HG03159 (cell line): ENCODE data around the gene EZH1.
"Not testable (repeated sequence)": the region's sequence is repeated elsewhere in the genome, so short reads cannot be mapped to it uniquely, and the experiment has no call there.

Experiments
- ATAC-seq: cut with Tn5 transposase; IDR thresholded peaks from one replicate; pipeline ENCODE4 v1.9.1; 2021; ENCODE audit warnings: mild to moderate bottlenecking, moderate library complexity; ENCODE audit not compliant: unreplicated experiment

EZH1 gene

DNA sequence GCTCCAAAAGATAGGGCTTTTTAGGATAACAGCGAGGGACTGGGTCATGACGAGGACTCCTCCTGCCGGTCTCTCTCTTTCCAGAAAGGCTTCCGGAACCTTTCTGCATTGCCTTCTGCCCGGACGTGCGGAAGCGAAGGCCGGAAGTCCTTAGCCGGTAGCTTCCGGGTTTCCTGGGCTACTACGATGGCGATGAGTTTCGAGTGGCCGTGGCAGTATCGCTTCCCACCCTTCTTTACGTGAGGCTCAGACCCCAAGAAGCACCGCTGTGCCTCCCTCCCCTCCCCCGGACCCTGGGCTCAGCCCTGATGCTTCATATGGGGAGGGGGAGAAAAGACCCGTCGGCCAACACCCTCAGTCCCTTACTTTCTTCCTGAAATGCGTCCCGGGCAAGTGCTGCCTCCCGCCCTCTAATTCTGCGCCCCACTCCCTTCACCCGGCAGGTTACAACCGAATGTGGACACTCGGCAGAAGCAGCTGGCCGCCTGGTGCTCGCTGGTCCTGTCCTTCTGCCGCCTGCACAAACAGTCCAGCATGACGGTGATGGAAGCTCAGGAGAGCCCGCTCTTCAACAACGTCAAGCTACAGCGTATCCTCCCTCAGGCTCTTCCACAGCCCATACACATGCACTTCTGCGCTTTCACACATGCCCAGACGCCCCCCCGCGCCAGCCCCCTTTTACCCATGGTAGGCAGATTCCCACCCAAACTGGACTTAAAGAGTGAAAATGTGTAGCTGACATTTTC, 28.6 kb upstream of the EZH1 start, which contains the start of gene VPS25:
Gene VPS25 (plus strand): TSS at position 160 of the 746 bp plus-strand sequence. CDS start 27 bp downstream, at position 187.
- ATAC-seq = peak; percentile 61

DNA sequence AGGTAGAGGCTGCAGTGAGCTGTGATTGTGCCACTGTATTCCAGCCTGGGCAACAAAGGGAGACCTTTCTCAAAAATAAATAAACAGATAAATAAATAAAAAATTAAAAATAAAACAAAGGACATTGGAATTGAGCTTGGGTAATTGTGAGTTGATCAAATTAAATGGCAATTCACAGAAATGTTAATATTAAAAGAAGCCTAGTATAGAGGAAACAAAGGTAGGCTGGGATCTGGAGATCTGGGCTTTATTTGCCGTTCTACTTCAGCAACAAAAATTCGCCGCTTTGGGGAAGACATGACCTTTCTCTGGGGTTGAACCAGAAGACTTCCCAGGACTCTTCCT, 28.1 kb upstream of the EZH1 start:
- ATAC-seq = no peak

DNA sequence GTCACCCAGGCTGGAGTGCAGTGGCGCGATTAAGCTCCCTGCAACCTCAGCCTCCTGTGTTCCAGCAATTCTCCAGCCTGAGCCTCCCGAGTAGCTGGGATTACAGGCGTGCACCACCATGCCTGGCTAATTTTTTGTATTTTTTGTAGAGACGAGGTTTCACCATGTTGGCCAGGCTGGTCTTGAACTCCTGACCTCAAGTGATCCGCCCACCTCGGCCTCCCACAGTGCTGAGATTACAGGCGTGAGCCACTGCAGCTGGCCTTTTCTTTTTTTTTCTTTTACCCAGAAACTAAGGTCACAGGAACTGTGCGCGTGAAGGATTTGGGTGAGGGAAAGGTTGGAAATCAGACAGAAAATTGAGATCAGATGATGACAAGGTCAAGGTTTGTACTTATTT, 25.1 kb upstream of the EZH1 start:
- ATAC-seq = not testable (repeated sequence)

DNA sequence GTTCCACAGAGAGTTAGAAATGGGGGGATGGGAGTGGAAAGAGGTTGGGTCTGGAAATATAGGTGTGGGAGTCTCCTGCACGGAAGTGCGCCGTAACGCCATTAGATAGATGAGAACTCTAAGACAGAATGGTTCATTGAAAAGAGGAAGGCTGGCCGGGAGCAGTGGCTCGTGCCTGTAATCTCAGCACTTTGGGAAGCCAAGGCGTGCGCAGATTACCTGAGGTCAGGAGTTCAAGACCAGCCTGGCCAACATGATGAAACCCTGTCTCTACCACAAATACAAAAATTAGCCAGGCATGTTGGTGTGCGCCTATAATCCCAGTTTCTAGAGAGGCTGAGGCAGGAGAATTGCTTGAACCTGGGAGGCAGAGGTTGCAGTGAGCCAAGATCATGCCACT, 23.2 kb upstream of the EZH1 start:
- ATAC-seq = not testable (repeated sequence)

DNA sequence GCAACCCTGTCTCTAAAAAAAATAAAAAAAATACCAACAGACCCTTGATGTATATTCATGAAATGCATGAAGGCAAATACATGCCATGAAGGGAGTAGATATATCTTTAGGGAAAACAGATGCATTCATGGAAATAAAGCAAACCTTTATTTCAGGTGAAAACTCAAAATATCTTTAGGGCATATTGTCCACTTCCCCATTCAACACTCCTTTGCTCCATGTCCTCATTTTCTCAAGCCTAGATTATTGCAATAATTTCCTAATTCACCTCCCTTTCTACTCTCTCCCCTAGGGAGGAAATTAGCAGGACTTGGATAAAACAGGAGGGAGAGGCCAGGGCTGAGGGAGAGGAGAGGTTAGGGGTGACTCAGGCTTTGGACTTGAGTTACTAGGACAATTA, 22.7 kb upstream of the EZH1 start:
- ATAC-seq = no peak

DNA sequence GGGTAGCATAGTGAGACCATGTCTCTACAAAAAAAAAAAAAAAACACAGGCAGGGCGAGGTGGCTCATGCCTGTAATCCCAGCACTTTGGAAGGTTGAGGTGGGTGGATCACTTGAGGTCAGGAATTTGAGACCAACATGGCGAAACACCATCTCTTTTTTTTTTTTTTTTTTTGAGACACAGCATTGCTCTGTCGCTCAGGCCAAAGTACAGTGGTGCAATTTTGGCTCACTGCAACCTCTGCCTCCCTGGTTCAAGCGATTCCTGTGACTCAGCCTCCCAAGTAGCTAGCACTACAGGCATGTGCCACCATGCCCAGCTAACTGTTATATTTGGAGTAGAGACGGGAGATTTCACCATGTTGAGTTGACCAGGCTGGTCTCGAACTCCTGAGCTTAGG, 21.3 kb upstream of the EZH1 start:
- ATAC-seq = no peak

DNA sequence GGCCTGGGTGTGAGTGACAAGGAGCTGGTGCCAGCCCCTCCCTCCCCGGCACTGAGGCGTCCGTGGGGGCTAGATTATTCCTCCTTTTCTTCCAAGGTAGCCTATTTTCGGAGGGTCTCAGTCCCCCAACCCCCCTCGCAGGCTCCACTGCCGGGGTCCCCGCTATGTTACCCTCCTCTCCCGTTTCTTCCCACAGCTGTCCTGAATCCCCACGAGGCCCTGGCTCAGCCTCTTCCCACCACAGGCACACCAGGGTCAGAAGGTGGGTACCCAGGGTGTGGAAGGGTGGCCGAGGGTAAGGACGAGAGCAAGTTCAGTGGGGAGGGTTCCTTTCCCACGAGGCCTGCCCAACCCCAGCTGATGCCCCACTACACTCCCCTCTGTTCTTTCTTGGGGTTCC, 16.8 kb upstream of the EZH1 start:
- ATAC-seq = no peak

DNA sequence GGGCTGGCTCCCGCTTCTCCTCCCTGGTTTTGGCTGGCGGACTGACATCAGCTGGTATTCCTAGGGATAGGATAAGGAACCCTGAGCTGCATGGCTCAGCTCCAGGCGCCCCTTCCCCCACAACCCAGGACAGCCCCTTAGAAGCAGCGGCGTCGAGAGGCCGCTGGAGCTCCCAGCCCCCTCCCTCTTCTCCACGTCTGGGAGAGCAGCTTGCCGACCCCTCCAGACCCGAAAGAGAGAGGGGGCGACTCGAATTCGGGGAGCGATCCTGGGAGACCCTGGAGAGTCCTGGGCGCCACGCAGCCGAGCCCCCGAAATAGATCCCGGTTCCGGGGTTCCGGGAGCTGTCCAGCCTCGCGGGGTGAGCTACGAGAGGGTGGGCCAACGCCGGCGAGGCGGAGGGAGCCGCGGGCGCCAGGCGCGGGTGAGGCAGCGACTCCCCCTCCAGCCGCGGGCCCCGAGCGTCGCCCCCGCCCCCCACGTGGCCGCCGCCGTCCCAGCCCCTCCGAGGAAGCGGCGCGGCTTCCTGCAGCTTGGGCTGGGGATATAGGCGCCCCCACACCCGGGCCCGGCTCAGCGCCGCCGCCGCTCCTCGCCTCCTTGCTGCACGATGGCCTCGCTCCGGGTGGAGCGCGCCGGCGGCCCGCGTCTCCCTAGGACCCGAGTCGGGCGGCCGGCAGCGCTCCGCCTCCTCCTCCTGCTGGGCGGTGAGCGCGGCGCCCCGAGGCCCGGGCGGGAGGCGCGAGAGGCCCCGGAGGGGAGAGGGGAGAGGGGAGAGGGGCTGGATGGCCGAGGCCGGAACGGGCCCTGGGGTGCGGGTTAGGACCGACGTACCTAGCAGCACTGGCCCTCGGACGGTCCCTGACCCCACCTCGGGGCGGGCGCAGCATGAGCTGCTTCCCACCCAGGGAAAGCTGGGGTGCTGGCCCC, 16.1 kb upstream of the EZH1 start, which contains the start of gene RAMP2:
Gene RAMP2 (plus strand): TSS at position 576 of the 930 bp plus-strand sequence. CDS start 35 bp downstream, at position 611.
- ATAC-seq = no peak

DNA sequence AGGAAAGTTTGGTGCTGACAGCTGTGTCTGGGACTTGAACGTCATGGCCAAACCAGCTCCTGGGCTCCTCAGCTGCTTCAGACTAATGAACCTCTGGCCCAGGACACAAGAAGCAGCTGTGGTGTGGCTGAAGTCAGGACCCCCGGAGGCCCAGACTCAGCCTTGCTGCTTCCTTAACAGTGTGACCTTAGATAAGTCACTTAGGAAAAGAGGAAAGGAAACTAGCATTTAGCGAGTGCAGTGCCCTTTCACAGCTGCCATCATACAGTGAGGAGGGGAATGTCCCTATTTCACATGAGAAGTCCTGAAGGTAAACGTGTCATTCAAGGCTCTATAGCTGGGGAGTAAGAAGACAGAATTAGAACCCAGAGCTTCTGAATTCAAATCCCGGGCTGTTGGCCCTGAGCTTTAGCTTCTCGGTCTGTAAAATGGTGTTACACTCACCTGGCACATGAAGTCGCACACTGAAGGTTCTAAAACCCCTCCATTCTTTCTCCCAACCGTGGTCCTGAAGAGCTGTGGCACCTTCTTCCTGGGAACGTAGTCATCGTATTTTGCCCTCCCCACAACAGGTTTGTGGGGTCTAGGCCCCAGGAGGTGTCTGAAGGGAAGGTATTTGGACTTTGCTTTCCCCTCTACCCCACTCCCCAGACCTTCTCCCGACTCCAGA, 15.3 kb upstream of the EZH1 start:
- ATAC-seq = no peak

DNA sequence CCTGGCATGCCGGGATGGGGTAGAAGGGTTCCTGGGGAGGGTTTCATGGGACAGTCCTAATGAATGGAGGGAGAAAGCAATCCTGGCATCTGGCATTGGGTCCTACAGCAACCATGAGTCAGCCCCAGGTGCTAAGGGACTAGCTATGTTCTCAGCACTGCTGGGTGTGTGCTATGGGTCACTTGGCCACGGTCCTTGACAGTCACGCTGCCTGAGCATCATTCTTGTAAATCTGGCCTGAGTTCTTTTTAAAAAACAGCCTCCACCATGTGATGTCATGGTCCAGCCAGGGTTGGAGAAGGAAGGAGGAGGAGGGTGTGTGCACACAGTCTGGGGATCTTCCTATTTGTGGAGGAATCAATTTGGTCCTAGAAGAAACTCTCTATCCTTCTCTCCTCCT, 9.9 kb upstream of the EZH1 start:
- ATAC-seq = no peak

DNA sequence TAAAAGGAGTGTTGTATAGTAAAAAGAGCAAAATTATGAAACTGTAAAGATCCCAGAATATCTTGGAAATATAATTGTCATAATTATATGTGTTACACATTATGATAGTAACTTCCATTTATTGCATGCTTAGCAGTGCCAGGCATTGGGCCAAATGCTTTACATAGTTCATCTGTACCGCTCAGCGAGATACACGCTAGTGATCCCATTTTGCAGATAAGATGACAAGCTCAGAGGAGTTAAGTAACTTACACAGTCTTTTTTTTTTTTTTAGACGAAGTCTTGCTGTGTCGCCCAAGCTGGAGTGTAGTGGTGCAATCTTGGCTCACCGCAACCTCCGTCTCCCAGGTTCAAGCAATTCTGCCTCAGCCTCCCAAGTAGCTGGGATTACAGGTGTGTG, 6.8 kb upstream of the EZH1 start:
- no peak for ATAC-seq

DNA sequence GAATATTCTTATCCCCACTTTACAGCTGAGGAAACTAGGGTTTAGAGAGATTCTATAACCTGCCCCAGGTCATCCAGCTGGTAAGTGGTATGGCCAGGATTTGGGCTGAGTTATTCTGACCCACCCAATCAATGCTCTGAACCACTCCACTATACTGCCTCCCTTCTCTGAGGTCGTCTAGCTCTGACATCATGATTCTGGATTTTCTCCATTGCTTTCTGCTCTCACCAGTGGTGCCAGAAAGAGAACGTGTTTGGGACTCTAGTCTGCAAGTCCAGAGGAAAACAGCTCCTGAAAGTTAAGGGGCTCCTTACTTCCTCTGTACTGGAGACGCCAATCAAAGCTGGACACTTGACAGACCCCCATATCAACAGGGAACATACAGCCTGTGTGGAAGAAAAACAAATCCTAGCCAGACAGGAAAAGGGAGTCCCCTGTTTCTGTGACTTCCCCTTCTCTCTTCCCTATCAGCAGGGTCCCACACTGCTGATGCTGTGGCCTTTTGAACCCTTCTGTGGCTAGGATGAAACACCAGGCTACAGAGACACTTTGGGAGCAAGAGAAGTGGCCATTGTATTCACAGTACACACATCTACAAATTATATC, 6.0 kb upstream of the EZH1 start:
- ATAC-seq = no peak

DNA sequence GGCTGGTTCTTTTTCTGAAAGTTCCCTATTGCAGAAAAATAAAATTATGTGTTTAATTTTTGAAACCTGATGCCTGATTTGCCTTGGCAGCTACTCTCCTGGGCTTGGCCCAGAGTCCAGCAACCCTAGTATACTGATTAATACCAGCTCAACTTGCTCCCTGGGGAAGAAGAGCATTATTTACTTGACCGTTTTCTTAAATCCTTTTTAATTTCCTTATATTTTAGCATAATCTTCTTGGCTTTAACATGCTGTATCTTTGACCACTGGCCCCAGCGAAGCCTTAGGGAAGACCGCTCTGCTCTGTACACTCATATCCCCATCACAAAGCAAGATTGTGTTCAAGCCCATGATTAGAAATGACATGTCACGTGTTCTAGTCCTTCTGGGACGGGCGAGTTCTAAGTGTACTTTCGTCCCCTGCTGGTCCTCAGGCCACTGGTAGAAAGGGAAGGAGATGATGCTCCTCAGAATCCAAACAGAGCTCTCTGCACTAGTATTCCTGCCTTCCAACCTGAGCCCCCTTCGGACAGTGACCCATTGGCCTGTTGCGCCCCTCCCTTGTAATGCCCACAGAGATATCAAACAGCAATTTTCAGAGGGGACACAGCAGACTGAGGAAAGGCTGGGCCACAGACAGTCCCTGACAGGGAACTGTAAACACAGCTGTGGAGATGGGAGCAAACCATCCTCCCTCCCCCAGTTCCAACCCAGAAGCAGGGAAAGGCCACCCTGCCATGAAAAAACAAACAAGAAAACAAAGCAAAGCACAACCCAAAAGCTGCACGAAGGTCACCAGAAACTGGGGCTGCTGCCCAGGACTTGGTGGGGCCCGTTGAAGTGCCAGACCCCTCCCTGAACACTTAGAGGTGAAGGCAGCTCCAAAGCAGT, 4.3 kb upstream of the EZH1 start:
- ATAC-seq = no peak

DNA sequence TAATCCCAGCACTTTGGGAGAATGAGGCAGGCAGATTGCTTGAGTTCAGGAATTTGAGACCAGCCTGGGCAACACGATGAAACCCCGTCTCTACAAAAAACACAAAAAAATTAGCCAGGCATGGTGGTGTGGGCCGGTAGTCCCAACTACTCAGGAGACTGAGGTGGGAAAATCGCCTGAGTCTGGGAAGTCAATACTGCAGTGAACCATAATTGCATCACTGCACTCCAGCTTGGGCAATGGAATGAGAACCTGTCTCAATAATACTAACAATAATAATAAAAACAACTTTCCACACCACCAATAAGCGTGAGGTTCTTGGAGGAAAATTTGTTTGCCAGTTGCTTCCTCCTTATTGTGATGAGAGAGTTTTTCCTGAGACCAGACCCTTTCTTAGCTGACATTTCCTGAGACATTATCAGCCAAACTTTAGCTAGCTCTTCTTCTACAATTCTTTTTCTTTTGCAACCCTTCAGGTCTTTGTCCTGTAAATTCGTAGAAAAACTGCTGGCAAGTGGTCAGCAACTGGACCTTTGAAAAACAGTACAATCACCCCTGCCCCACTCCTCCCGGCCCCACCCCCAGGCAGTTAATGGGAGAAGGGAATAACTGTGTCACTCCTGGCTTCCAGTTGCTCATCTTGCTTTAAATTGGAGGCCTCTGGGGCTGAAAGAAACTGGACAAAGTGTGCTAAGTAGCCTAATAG, 3.5 kb upstream of the EZH1 start:
- ATAC-seq = no peak

DNA sequence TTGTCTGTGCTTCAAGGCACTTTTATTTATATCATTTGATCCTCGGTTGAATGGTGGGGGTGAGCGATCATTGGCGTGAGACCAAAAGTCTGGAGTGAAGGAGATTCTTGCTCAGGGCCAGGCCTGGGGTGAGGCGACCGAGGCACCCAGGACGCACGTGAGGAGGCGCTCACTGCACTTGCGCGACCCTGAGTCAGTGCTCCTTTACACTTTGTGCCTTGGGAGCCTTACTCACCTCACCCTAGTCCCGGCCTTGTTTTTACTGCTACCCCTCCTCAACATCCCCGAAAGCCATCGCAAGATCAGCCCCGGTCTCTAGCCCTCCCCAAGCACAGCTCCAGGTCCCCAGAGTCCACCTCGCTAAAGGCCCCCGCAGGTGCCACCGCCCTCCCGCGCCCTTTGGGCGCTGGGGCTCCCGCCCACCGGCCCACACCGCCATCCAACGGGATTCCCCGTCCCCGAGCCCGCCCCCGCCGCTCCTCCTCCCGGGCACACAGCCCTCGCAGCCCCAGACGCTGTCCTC, 496 bp downstream of the EZH1 start:
- peak; percentile 40 for ATAC-seq

DNA sequence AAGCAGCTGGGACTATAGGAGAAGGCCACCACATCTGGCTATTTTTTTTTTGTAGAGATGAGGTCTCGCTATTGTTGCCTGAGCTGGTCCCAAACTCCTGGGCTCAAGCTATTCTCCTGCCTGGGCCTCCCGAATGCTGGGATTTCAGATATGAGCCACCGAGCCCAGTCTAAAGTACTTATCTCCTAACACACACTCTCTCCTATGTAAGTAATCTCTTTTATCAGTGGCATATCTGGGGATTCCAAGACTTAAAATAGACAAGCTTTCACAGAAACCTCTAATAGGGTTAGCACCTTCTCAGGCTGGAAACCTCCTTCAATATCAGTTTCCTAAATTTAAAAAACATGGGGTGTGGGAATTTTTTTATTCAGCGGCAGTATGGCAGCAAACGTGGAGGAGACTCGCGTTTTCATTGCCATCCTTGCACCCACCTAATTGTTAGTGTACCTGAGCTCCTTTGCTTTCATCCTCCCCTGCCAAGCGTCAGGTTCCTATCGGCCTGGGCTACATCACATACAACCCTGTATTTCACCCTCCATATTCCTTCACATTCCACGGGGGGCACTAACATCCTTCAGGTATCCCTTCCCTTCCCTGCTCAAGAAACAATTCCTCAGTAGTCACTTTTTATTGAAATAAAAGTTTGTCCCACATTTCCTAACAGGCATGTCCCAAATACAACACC, 1.1 kb downstream of the EZH1 start:
- ATAC-seq = no peak

DNA sequence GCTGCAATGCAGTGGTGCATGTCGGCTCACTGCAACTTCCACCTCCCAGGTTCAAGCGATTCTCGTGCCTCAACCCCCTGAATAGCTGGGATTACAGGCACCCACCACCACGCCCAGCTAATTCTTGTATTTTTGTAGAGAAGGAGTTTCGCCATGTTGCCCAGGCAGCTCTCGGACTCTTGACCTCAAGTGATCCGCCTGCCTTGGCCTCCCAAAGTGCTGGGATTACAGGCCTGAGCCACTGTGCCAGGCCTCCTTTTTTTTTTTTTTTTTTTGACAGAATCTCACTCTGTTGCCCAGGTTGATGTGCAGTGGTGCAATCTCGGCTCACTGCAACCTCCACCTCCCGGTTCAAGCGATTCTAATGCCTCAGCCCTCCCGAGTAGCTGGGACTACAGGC, 1.9 kb downstream of the EZH1 start:
- ATAC-seq = not testable (repeated sequence)

DNA sequence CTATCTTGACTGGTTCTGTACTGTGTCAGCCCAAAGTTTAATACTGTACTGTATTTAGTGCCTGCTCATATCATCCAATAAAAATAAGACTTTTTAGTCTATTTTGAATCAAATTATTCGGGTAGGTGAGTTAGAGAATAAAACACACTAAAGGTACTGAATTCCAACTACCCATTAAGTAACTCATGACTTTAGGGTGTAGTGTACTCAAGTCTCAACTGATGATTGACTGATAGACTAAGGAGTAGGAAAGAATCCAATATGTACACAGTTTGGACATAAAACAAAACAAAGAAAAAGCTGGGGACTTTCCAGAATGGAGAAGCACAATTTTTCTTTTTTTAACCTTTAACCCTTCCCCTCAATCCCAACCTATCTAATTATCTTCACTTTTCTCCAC, 4.1 kb downstream of the EZH1 start:
- no peak for ATAC-seq

DNA sequence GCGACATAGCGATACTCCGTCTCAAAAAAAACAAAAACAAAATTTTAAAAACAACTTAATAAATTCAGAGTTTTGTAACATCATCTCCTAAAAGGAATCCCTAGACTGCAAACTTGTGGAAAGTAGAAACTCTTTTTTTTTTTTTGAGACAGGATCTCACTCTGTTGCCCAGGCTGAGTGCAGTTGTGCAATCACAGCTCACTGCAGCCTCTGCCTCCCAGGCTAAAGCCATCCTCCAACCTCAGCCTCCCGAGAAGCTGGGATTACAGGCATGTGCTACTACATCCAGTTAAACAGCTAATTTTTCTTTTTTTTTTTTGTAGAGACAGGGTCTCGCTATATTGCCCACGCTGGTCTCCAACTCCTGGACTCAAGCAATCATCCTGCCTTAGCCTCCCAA, 19.7 kb downstream of the EZH1 start:
- no peak for ATAC-seq
